ELF-1 (cell line): ENCODE results near the gene LRRC27.
"Not testable (repeated sequence)": the region's sequence is repeated elsewhere in the genome, so short reads cannot be mapped to it uniquely, and the experiment has no call there.

ENCODE experiments used
- DNase-seq: peaks from one replicate; pipeline ENCODE4 v3.0.0-alpha.2; 2016; ENCODE audit warnings: low read depth, low spot score

LRRC27 gene

DNA sequence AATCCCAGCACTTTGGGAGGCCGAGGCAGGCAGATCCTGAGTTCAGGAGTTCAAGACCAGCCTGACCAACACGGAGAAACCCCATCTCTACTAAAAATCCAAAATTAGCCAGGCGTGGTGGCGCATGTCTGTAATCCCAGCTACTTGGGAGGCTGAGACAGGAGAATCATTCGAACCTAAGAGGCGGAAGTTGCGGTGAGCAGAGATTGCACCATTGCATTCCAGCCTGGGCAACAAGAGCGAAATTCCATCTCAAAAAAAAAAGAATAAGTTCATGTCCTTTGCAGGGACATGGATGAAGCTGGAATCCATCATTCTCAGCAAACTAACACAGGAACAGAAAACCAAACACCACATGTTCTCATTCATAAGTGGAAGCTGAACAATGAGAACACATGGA lies 17.1 kb upstream of the LRRC27 start:
- not testable (repeated sequence) for DNase-seq

DNA sequence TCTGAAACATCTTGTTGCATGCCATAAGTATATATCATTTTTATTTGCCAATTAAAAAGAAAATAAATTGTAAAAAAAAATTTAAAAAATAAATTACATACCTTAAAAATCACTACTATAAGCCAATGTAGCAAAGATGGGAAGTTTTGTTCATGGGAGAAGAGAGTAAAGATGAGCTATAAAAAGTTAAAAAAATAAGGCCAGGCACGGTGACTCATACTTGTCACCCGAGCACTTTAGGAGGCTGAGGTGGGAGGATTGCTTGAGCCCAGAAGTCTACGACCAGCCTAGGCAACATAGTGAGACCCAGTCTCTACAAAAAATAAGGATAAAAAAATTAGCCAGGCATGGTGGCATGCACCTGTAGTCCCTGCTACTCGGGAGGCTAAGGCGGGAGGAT lies 15.9 kb upstream of the LRRC27 start:
- no peak for DNase-seq

DNA sequence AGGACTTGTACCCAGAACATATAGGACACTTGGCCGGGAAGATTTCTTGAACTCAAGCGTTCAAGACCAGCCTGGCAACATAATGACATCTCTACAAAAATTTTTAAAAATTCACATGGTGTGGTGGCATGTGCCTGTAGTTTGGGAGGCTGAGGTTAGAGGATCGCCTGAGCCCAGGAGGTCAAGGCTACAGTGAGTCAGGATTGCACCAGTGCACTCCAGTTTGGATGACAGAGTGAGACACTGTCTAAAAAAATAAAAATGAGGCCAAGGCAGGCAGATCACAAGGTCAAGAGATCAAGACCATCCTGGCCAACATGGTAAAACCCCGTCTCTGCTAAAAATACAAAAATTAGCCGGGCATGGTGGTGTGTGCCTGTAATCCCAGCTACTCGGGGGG lies 14.5 kb upstream of the LRRC27 start:
- DNase-seq = not testable (repeated sequence)

DNA sequence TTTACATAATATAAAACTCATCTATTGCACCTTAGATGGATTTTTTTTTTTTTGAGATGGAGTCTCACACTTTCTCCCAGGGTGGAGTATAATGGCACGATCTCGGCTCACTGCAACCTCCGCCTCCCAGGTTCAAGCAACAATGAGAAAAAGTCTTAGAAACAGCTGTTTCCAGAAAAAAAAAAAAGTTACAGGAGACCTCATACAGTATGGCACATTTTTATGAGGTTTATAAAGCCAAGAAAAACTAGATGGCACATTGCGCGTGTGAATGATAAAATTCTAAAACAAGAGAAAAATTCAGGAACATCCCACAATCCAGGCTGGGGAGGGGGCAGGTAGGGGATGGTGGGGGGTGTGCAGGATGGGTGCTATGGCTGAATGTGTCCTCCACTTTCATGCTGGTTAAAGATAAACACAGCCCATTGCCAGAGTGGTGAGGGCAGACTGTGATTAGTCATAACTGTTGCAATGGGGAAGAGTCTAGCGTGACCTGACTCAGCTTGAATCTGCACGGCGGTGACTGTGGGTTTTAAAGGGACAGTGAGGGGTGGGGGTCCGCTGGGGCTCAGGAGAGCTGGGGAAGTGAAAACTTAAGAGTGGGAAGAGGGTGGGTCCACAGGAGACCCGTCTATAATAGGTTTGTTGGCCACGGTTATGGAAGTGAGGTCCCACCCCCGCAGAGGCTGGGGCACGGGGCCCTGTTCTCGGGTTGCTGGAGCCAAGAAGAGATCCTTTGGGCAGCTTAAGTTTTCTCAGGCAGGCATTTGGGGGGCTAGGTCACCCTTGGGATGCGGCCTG lies 11.9 kb upstream of the LRRC27 start:
- DNase-seq = no peak

DNA sequence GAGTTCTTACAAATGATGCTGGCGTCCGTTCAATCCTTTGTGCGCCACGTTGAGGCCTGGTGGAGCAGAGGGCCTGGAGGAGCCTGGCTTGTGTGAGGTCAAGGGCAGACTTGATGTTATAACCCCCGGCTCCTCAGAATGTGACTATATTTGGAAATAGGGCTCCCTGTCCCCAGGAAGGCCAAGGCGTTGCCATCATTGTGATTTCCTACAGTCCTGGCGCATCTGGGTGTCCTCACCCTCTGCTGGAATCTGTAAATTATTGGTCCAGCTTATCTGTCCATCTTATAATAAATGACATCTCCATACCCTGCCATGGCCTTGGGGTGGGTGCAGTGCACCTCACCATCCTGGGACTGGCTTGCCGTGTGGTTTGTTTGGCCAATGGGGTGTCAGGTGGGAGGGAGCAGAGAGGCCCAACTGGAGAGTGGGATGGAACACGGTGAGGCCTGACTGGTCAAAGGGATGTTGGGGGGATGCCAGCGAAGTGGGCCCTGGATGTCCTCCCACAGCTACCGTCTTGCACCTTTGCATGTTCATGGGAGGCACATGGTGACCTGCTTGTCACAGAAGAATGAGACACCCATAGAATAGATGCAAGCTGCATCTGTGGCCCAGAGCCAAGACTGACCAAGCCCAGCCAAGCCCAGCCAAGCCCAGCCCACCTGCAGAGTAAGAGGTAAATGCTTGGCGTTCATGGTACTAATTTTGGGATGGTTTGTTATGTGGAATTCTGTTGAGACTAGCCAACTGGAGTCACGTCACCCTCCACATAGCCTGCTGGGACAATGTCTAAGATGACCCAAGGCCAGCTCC lies 11.1 kb upstream of the LRRC27 start:
- no peak for DNase-seq

DNA sequence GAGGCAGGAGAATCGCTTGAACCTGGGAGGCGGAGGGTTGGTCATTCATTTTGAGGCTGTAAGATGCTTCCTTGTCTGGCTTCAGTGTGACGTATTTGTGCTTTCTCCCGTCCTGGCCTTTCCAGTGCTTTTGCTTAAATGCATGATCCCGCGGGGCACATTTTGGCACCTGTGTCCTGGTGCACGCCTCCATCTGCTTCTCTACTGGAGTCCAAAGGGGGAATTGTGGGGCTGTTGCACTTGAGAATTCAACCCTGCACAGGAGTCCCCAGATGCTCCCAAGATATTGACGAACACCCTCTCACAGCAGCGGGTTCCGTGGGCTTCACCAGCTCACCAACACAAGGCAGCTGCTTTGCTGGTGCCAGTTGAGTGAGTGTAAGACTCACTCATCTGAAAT lies 10.3 kb upstream of the LRRC27 start:
- no peak for DNase-seq

DNA sequence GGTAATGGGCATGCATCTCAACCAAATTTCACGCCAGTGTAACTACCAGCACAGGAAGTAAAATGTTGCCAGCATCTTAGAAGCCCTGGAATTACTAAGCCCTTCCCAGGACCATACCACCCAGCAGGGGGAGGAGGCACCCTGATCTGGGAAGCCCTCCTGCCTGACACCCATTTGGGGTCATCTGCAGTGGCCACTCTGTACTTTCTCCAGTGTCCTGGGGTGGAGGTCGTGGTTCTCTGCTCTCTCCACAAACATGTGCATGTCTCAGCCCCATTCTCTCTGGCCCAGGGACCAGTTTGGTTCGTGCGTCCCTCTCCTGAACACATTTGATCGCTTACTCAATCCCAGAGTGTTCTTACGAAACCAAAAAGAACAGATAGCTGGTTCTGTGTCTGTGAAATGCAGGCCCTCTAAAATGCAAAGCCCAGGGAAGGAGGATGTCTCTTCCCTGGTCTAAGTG lies 9.4 kb upstream of the LRRC27 start:
- DNase-seq = no peak

DNA sequence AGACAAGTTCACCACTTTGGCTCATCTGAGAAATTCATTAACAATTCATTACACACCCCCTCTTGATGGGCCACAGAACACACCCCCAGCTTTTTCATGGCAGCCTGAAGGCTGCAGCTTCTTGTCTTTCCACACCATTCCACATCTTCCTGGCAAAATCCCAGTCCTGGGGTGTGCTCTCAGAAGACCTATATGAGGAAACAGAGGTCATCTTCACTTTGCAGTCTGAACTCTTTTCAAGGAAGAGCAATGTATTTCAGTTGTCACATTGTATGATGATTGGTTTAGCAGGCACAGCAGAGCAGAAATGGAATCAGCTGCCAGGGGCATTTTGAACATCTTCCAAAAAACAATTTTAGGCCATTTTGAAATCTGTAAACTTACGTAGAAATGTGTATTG lies 7.8 kb upstream of the LRRC27 start:
- no peak for DNase-seq

DNA sequence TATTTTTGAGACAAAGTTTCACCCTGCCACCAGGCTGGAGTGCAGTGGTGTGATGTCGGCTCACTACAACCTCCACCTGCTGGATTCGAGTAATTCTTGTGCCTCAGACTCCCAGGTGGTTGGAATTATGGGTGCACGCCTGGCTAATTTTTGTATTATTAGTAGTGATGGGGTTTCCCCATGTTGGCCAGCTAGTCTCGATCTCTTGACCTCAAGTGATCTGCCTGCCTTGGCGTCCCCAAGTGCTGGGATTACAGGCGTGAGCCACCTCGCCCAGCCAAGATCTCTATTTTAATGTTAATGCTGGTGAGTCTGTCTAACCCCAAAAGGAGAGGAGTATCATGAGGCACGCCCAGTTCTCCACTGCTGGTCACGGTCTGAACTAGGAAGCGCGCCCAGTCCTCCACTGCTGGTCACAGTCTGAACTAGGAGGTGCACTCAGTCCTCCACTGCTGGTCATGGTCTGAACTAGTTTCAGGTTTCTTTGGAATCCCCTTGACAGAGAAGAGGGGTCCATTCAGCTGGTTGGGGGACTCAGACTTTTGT lies 5.6 kb upstream of the LRRC27 start:
- no peak for DNase-seq

DNA sequence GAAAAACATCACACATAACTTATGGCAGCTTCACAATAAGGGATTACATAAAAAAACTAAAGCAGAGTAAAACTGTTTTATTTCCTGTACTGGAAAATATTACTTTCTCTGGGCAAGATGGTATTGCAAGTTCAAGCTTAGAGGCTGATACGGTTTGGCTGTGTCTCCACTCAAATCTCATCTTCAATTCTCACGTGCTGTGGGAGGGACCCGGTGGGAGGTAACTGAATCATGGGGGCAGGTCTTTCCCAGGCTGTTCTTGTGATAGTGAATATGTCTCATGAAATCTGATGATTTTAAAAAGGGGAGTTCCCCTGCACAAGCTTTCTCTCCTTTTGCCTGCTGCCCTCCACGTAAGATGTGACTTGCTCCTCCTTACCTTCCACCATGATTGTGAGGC lies 5.1 kb upstream of the LRRC27 start:
- no peak for DNase-seq

DNA sequence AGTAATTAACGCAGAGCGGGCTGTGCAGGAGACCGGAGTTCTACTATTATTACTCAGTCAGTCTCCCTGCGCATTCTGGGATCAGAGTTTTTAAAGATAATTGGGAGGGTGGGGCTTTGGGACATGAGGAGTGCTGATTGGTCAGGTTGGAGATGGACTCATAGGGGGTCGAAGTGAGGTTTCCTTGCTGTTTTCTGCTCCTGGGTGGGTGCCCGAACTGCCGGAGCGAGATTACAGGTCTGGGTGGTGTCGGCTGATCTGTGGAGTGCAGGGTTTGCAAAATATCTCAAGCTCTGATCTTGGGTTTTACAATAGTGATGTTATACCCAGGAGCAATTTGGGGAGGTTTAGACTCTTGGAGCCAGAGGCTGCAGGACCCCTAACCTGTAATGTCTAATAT lies 3.9 kb upstream of the LRRC27 start:
- no peak for DNase-seq

DNA sequence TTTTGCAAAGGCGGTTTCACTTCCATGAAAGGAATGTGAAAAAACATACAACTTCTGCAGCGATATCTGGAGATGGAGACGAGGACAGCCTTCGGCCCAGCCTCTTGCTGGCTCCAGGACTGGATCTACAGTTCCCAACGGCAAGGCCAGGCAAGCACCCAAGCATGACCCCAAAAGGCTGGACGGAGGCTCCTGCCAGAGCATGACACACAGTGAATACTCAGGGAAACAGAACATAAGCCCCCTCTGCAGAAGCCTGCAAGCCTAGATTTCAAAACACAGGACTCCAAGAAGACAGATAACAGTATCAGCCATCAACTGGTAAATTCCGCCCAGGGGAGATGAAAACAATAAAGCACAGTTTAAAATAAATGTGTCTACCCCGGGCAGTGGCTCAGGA lies 3.3 kb upstream of the LRRC27 start:
- DNase-seq = no peak

DNA sequence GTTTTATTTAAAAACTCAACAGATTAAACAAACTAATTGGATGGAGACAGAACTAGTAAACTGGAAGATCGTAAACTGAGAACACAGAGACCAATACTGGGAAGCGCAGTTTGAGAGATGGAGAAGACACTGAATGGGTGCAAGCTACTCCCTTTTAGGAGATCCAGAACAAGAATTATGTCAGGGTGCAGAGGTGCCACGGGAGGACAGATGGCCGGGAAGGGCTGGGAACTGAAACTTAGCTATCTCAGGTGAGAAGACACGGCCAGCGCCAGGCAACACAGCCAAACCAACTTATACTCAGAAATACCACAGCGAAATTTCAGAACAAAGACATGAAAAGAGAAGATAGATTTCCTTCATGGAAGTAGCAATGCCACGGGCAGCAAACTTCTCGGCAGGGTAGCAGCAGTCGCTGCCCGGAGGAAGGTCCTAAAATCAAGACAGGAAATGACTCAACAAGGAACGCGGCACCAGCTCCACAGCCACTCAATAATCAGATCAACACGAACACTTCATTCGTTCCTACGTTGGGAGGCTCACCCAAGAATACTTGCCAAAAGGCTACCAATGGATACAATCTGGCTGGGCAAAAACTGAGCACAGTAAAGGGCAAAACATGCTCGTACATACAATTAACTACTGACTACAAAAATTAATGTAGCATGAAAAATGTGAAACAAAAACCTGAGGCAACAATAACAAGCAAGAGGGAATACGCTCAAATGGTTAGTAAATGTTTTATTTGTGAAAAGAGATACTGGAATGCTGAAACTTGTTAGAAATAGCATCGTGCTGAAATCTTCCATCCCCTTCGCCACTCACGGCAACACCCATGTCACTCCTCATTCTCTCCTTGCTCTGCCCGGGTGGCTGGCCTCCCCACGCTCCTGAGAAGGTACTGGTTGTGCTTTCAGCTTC lies 2.2 kb upstream of the LRRC27 start:
- peak; percentile 37 for DNase-seq

DNA sequence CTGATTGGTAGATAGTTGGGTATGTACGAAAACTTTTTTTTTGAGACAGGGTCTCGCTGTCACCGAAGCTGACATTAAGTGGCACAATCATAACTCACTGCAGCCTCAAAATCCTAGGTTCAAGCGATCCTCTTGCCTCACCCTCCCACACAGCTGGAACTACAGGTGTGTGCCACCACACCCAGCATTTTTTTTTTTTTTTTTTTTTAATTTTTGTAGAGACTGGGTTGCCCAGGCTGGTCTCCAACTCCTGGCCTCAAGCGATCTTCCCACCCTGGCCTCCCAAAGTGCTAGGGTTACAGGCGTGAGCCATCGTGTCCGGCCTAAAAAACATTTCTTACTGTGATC lies 1.5 kb upstream of the LRRC27 start:
- no peak for DNase-seq

DNA sequence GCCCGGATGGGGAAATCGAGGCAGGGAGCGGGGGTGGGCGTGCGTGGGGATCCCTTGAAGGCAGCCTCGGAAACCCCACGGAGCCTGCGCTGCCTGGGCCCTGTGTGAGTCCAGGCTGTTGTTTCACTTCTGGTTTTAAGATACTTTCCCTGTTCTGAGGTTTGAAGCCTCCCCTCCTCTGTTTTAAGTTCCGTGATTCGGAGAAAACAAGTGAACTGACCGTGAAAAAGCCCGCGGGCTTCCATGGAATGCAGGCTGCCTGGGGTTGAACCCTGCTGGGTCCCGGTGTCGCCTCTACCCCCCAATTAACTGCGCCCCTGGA lies 401 bp downstream of the LRRC27 start:
- DNase-seq = no peak

DNA sequence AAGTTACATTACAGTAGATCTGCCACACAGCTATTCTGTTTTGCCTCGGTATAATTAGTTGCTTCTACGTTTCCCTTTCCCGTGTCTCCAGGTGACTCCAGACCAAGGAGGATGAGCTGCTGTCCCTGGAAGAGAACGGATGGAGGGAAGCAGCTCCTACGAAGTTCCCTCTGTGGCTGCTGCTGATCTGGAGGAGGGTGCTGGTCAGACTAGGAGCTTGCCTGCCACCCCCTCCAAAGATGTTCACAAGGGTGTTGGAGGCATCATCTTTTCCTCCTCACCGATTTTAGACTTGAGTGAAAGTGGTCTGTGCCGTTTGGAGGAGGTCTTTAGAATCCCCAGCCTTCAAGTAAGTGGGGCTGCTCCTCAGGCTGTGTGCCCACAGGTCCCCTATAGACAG lies 1.4 kb downstream of the LRRC27 start:
- no peak for DNase-seq

DNA sequence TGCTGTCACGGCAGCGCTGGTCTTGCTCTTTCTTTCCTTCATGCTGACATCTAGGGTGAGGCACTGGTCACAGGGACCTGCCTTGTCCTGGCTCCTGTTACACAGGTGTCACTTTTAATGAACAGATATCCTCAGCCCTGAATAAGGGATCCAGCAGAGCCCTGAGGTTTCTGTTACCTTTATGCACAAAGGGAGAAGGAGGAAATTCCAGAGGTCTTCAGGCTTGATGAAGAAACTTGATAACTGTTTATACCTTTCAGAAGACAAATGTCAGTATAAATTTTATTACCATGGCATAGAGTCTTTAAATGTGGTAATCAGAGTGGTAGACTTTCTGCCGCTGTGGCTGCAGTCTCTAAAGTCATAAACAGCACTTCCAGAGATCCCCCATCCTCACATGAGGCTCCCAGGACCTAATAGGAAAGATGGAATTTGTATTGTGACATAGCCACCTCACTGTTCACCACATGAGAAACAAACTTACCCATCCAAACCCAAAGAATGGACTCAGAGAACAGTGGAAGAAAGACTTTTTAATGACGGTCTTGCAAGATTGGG lies 2.7 kb downstream of the LRRC27 start:
- no peak for DNase-seq

DNA sequence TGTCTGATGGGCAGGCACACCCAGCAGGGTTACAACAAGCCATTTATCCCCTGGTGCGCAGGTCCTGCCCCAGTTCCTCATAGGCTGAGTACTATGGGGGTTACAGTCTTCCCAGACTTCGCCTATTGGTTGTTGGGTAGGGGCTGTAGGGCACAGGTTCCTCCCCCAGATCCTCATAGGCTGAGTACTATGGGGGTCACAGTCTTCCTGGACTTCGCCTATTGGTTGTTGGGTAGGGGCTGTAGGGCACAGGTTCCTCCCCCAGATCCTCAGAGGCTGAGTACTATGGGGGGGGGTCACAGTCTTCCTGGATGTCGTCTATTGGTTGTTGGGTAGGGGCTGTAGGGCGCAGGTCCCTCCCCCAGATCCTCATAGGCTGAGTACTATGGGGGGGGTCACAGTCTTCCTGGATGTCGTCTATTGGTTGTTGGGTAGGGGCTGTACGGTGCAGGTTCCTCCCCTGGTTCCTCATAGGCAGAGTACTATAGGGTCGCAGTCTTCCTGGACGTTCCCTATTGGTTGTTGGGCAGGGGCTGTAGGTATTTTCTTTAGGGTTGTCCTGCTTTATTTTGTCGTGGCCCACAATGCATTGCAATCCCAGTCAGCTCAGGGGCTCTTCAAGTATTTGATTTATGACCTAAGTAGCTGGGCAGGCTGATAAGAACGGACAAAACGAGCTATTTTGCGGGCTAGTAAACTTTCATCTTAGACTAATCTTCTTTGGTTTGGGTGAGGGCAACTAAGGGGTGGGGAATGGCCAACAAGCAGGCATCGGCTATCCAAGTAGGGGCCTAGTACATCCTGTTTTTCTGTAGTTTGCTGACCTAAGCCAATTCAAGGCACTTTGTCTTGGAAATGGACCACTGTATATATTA lies 3.4 kb downstream of the LRRC27 start:
- peak; percentile 39 for DNase-seq

DNA sequence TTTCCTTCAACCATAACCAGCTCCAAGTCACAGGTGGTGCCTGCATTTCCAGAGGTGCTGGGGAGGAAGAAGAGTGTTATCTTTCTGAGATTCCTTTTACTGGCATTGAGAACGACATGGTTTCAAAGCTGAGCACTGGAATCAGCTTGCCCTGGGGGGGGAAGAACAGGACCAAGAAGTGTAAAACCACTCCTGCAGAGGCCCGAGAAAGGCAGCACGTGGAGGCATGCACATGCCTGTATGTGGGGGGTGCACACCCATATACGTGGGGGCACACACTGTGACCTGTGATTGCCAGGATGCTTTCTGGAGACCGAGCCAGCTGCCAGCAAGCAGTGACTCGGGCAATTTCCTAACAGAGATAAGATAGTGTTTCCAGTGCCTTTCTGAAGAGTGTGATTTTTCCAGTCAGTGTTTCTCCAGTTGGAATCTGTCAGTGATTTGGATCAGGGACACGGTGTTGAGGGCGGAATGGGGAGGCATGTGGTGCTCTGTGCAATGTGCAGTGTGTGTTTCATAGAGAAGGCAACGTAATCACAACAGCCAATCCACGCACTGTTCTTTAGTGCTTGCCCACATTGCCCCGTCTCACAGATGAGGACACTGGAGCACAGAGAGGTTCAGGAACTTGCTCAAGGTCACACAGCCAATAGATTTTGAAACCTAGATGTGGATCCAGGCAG lies 4.2 kb downstream of the LRRC27 start:
- DNase-seq = no peak

DNA sequence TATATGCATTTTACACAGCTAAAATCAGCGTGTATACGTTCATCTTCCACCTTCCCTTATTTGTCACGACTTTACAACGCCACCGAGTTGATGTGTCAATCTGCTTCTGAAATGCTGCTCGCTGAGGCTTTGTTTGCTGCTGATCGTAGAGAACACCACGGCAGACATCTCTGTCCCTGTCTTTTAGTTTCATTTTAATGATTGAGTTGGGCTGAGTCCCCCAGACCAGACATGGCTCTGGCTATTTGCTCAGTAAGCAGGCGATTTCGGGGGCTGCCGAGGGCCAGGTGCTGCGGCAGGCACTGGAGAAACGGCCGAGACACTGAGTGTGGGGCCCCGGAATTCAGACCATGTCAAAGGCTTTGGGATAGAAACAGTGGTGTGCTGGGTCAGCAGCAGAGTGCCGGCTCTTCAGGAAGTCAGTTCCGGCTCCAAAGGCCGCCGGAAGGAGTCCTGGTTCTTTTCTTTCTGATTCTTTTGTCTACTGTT lies 5.0 kb downstream of the LRRC27 start:
- peak; percentile 63 for DNase-seq
